ENCODE results near the gene RORC.

GRCh38 chr1:151815716-151816327 lies 15.8 kb downstream of the RORC start:
- TF ChIP-seq, protein P1, sequence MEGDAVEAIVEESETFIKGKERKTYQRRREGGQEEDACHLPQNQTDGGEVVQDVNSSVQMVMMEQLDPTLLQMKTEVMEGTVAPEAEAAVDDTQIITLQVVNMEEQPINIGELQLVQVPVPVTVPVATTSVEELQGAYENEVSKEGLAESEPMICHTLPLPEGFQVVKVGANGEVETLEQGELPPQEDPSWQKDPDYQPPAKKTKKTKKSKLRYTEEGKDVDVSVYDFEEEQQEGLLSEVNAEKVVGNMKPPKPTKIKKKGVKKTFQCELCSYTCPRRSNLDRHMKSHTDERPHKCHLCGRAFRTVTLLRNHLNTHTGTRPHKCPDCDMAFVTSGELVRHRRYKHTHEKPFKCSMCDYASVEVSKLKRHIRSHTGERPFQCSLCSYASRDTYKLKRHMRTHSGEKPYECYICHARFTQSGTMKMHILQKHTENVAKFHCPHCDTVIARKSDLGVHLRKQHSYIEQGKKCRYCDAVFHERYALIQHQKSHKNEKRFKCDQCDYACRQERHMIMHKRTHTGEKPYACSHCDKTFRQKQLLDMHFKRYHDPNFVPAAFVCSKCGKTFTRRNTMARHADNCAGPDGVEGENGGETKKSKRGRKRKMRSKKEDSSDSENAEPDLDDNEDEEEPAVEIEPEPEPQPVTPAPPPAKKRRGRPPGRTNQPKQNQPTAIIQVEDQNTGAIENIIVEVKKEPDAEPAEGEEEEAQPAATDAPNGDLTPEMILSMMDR (IDR thresholded peaks at IDR 0.05) = no peak
- TF ChIP-seq, protein P2, sequence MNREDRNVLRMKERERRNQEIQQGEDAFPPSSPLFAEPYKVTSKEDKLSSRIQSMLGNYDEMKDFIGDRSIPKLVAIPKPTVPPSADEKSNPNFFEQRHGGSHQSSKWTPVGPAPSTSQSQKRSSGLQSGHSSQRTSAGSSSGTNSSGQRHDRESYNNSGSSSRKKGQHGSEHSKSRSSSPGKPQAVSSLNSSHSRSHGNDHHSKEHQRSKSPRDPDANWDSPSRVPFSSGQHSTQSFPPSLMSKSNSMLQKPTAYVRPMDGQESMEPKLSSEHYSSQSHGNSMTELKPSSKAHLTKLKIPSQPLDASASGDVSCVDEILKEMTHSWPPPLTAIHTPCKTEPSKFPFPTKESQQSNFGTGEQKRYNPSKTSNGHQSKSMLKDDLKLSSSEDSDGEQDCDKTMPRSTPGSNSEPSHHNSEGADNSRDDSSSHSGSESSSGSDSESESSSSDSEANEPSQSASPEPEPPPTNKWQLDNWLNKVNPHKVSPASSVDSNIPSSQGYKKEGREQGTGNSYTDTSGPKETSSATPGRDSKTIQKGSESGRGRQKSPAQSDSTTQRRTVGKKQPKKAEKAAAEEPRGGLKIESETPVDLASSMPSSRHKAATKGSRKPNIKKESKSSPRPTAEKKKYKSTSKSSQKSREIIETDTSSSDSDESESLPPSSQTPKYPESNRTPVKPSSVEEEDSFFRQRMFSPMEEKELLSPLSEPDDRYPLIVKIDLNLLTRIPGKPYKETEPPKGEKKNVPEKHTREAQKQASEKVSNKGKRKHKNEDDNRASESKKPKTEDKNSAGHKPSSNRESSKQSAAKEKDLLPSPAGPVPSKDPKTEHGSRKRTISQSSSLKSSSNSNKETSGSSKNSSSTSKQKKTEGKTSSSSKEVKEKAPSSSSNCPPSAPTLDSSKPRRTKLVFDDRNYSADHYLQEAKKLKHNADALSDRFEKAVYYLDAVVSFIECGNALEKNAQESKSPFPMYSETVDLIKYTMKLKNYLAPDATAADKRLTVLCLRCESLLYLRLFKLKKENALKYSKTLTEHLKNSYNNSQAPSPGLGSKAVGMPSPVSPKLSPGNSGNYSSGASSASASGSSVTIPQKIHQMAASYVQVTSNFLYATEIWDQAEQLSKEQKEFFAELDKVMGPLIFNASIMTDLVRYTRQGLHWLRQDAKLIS (CRISPR knock-in tag; IDR thresholded peaks at IDR 0.05; ENCODE audit: borderline replicate concordance) = no peak
- TF ChIP-seq, protein P3, sequence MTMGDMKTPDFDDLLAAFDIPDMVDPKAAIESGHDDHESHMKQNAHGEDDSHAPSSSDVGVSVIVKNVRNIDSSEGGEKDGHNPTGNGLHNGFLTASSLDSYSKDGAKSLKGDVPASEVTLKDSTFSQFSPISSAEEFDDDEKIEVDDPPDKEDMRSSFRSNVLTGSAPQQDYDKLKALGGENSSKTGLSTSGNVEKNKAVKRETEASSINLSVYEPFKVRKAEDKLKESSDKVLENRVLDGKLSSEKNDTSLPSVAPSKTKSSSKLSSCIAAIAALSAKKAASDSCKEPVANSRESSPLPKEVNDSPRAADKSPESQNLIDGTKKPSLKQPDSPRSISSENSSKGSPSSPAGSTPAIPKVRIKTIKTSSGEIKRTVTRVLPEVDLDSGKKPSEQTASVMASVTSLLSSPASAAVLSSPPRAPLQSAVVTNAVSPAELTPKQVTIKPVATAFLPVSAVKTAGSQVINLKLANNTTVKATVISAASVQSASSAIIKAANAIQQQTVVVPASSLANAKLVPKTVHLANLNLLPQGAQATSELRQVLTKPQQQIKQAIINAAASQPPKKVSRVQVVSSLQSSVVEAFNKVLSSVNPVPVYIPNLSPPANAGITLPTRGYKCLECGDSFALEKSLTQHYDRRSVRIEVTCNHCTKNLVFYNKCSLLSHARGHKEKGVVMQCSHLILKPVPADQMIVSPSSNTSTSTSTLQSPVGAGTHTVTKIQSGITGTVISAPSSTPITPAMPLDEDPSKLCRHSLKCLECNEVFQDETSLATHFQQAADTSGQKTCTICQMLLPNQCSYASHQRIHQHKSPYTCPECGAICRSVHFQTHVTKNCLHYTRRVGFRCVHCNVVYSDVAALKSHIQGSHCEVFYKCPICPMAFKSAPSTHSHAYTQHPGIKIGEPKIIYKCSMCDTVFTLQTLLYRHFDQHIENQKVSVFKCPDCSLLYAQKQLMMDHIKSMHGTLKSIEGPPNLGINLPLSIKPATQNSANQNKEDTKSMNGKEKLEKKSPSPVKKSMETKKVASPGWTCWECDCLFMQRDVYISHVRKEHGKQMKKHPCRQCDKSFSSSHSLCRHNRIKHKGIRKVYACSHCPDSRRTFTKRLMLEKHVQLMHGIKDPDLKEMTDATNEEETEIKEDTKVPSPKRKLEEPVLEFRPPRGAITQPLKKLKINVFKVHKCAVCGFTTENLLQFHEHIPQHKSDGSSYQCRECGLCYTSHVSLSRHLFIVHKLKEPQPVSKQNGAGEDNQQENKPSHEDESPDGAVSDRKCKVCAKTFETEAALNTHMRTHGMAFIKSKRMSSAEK (CRISPR knock-in tag; IDR thresholded peaks at IDR 0.05; ENCODE audit: borderline replicate concordance) = no peak
- TF ChIP-seq MAX (CRISPR knock-in tag; IDR thresholded peaks at IDR 0.05) (no peak), NR3C1 (CRISPR knock-in tag; conservative IDR thresholded peaks at IDR 0.05; ENCODE audit: low read depth) (no peak)
- TF ChIP-seq, protein P4, sequence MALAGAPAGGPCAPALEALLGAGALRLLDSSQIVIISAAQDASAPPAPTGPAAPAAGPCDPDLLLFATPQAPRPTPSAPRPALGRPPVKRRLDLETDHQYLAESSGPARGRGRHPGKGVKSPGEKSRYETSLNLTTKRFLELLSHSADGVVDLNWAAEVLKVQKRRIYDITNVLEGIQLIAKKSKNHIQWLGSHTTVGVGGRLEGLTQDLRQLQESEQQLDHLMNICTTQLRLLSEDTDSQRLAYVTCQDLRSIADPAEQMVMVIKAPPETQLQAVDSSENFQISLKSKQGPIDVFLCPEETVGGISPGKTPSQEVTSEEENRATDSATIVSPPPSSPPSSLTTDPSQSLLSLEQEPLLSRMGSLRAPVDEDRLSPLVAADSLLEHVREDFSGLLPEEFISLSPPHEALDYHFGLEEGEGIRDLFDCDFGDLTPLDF (CRISPR knock-in tag; IDR thresholded peaks at IDR 0.05) = no peak

Data from WTC11 (cell line).